ENCODE results near the gene TRAPPC1.

Gene TRAPPC1

DNA sequence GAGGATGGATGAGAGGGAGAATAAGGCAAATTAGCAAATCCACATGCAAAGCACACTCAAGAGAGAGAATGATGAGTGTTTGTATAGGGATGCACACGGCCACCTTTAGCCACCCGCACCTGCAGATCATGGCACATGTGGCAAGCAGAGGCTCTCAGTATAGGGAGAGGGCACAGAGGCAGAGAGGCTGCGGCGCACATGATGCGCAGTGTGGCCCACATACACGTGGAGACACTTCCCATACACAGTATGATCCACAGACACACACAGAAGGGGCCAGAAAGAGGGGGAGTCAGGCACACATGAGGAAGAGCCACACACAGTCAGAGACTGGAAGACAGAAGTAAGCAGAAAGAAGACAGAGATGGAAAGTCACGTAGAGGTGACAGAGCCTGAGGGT lies 49.7 kb downstream of the TRAPPC1 start:
- DNase-seq (ENCODE audit: low read depth): no peak
- H3K4me3 ChIP-seq (ENCODE audit: low read depth, low read length): no peak overlapping the region
- TF ChIP-seq, protein P1, sequence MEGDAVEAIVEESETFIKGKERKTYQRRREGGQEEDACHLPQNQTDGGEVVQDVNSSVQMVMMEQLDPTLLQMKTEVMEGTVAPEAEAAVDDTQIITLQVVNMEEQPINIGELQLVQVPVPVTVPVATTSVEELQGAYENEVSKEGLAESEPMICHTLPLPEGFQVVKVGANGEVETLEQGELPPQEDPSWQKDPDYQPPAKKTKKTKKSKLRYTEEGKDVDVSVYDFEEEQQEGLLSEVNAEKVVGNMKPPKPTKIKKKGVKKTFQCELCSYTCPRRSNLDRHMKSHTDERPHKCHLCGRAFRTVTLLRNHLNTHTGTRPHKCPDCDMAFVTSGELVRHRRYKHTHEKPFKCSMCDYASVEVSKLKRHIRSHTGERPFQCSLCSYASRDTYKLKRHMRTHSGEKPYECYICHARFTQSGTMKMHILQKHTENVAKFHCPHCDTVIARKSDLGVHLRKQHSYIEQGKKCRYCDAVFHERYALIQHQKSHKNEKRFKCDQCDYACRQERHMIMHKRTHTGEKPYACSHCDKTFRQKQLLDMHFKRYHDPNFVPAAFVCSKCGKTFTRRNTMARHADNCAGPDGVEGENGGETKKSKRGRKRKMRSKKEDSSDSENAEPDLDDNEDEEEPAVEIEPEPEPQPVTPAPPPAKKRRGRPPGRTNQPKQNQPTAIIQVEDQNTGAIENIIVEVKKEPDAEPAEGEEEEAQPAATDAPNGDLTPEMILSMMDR (conservative IDR thresholded peaks at IDR 0.05; ENCODE audit: low read depth, low read length): no peak

DNA sequence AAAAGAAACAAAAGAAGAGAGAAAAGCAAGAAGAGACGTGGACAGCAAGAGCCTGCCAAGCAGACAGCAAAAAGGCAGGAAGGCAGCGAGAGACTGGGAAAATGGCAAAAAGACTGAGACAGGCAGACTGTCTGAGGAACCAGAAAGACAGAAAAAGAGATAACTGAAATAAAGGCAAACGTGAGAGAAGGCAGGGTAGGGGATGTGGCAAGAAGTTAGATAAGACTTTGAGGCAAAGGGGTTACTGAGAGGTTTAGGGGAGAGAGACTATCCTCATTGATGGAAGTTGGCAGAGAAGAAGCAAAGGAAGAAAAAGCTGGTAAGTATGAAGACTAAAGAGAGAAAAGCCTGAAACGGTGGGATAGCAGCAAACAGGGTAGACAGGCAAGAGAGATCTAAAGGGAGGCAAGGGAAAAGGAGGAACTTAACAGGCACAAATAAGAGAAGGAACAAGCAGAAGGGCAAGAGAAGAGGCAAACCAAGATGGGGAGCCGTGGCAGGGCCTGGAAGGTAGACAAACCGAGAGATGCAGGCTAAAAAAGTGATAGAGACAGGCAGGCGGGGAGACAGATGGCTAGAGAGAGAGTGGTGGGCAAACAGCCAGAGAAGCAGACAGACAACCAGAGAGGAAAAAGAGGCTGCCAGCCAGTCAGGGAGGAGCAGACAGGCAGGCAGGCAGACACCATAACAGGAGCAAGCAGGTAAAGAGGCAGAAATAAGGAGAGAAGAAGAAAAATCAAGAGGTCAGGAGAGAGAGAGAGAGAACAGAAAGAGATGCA lies 50.3 kb downstream of the TRAPPC1 start:
- H3K4me3 ChIP-seq (ENCODE audit: low read depth, low read length): no peak overlapping the region
- TF ChIP-seq, protein P1 (conservative IDR thresholded peaks at IDR 0.05; ENCODE audit: low read depth, low read length): no peak
- peak; percentile 24 for DNase-seq (ENCODE audit: low read depth)
